Chondrocyte (in vitro differentiated cells): Measurements from ENCODE around the gene TP63. TPM values are rescaled to one million over a fixed set of nuclear protein-coding genes. Genes with fewer than 3 reads are reported as not detected.

ENCODE experiments used
- DNase-seq: peaks from one replicate; pipeline ENCODE4 v3.0.0; 2021; ENCODE audit warnings: mixed read lengths, low spot score
- H3K27ac Mint-ChIP-seq: one replicate; pipeline ENCODE4 v1.8.0; 2021; ENCODE audit warnings: mild to moderate bottlenecking, moderate library complexity, mixed read lengths; ENCODE audit not compliant: unreplicated experiment
- H3K27me3 Mint-ChIP-seq: 2 replicates; pipeline ENCODE4 v1.8.0; 2021; ENCODE audit warnings: low read depth, mixed read lengths
- H3K36me3 Mint-ChIP-seq: 2 replicates; pipeline ENCODE4 v1.8.0; 2021; ENCODE audit warnings: low read depth, mixed read lengths
- H3K4me1 Mint-ChIP-seq: 2 replicates; pipeline ENCODE4 v1.8.0; 2021; ENCODE audit warnings: low read depth, mild to moderate bottlenecking, mixed read lengths
- H3K4me3 Mint-ChIP-seq: one replicate; pipeline ENCODE4 v1.8.0; 2021; ENCODE audit warnings: mild to moderate bottlenecking, moderate library complexity, mixed read lengths; ENCODE audit not compliant: unreplicated experiment
- H3K9me3 Mint-ChIP-seq: 2 replicates; pipeline ENCODE4 v1.8.0; 2021; ENCODE audit warnings: low read depth, mixed read lengths
- CTCF ChIP-seq: fragments of 200-600 bp; sonication (generic); IDR thresholded peaks from 2 replicates; pipeline ENCODE4 v1.5.0; 2021; ENCODE audit warnings: antibody characterized with exemption, mild to moderate bottlenecking, moderate library complexity
- total RNA-seq: library from RNA; stranded (reverse); gene quantifications from 3 replicates; pipeline ENCODE4 v1.2.1, GENCODE V29; 2021

The TP63 gene
- total RNA-seq, 1 donor from 2014 or later, result not detected

- Mint-ChIP-seq H3K27me3 (peaks cover 16% of the 10 kb centered on the region), H3K36me3 (no peaks in the 10 kb centered on the region), H3K9me3 (peaks cover 10% of the 10 kb centered on the region), H3K4me1 (no peaks in the 10 kb centered on the region), H3K27ac (no peak overlapping the region), H3K4me3 (no peak overlapping the region)
- TF ChIP-seq CTCF, result no peak
- DNase-seq, result no peak
Measured at GRCh38 chr3:189868061-189868460, 236.9 kb downstream of the TP63 start.

- TF ChIP-seq CTCF, result no peak
- Mint-ChIP-seq H3K36me3 (no peaks in the 10 kb centered on the region), H3K27me3 (peaks cover 14% of the 10 kb centered on the region), H3K27ac (no peak overlapping the region), H3K4me3 (no peak overlapping the region), H3K9me3 (peaks cover 10% of the 10 kb centered on the region), H3K4me1 (no peaks in the 10 kb centered on the region)
- no peak for DNase-seq
Measured at GRCh38 chr3:189869165-189869564, 238.0 kb downstream of the TP63 start.

- Mint-ChIP-seq H3K9me3 (peaks cover 10% of the 10 kb centered on the region), H3K4me3 (no peak overlapping the region), H3K4me1 (no peaks in the 10 kb centered on the region), H3K27ac (no peak overlapping the region), H3K27me3 (peaks cover 16% of the 10 kb centered on the region), H3K36me3 (no peaks in the 10 kb centered on the region)
- no peak for DNase-seq
- TF ChIP-seq CTCF, result no peak
Measured at GRCh38 chr3:189871418-189871817, 240.2 kb downstream of the TP63 start.

DNA sequence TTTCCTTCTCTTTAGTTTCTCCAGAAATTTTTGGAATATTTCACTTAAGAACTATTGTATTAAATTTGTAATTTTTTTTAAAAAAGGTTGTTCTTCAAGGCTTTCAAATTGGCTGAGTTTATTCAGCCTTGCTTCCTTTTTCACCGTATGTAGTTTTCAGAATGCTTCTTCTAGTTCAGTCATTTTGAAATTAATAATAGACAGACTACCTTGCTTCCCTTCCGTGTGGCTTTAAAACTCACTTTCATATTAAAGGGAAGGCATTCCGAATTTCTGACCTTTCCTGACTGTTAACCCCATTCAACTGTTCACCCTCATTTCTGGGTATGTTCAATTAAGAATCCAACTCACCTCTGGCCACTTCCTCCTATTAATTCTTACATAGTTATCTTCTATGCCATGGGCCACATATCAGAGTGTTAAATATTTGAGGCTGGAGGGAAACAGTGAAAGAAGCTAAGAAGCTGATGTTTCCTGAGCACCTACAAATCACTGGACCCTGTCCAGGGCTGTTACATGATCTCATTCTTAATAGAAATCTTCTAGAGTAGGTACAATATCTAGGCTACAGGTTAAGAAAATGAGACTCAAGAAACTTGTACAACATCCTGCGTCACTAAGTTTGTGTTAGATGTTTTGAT is 252.0 kb downstream of the TP63 start:
- TF ChIP-seq CTCF, result no peak
- peaks cover 28% of the 10 kb centered on the region for H3K27me3 Mint-ChIP-seq
- H3K36me3 Mint-ChIP-seq, result no peaks in the 10 kb centered on the region

DNA sequence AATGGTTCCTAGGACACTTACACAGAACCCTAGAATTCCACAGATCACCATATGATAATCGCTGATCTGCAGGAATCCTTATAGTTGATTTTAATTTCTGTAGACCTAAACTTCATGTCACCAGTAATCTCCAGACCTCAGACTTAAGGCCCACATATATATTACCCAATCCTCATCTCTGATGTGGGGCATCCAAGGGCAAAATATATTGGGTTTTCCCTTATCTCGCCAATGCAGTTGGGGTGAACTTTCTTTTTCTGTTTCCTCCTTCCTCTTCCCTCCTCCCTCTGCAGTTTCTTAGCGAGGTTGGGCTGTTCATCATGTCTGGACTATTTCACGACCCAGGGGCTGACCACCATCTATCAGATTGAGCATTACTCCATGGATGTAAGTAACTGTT is 259.3 kb downstream of the TP63 start:
- Mint-ChIP-seq H3K4me1 (no peaks in the 10 kb centered on the region), H3K36me3 (peaks cover 2% of the 10 kb centered on the region), H3K27me3 (peaks cover 4% of the 10 kb centered on the region), H3K27ac (no peak overlapping the region), H3K9me3 (peaks cover 7% of the 10 kb centered on the region), H3K4me3 (no peak overlapping the region)
- no peak for DNase-seq
- TF ChIP-seq CTCF, result no peak

More for the DNA sequence above, 252.0 kb downstream of the TP63 start:
- Mint-ChIP-seq H3K27ac (no peak overlapping the region), H3K4me1 (no peaks in the 10 kb centered on the region), H3K9me3 (no peaks in the 10 kb centered on the region), H3K4me3 (no peak overlapping the region)
- DNase-seq, result no peak
